KMS-11 (cell line): ENCODE results near the gene JAKMIP3.

Source experiments
- H2AFZ ChIP-seq: fragments of 200-600 bp; sonication (generic); 2 replicates; pipeline ENCODE4 v1.6.1; 2016; ENCODE audit warnings: antibody characterized with exemption, mixed run types, low read depth
- H3K27ac ChIP-seq: fragments of 200-600 bp; sonication (generic); 2 replicates; pipeline ENCODE4 v1.6.1; 2016; ENCODE audit warnings: mild to moderate bottlenecking, mixed run types
- H3K27me3 ChIP-seq: fragments of 200-600 bp; sonication (generic); 2 replicates; pipeline ENCODE4 v1.6.1; 2017; ENCODE audit warnings: mild to moderate bottlenecking, low read depth, mixed run types, moderate library complexity; ENCODE audit not compliant: insufficient read depth
- H3K36me3 ChIP-seq: fragments of 200-600 bp; sonication (generic); 2 replicates; pipeline ENCODE4 v1.6.1; 2017; ENCODE audit warnings: mild to moderate bottlenecking, mixed run types; ENCODE audit not compliant: insufficient read depth
- H3K4me1 ChIP-seq: fragments of 200-600 bp; sonication (generic); 2 replicates; pipeline ENCODE4 v1.6.1; 2016; ENCODE audit warnings: mild to moderate bottlenecking, low read depth, mixed run types; ENCODE audit not compliant: poor library complexity, severe bottlenecking
- H3K4me2 ChIP-seq: fragments of 200-600 bp; sonication (generic); 2 replicates; pipeline ENCODE4 v1.7.0; 2016; ENCODE audit warnings: mild to moderate bottlenecking, mixed run types
- H3K4me3 ChIP-seq: fragments of 200-600 bp; sonication (generic); IDR thresholded peaks from 2 replicates; pipeline ENCODE4 v1.6.1; 2017; ENCODE audit warnings: low read depth, low read length, mixed read lengths; ENCODE audit not compliant: insufficient read depth
- H3K79me2 ChIP-seq: fragments of 200-600 bp; sonication (generic); 2 replicates; pipeline ENCODE4 v1.6.1; 2016; ENCODE audit warnings: low read depth, mixed run types; ENCODE audit not compliant: insufficient read depth
- H3K9ac ChIP-seq: fragments of 200-600 bp; sonication (generic); 2 replicates; pipeline ENCODE4 v1.6.1; 2016; ENCODE audit warnings: mild to moderate bottlenecking, mixed run types
- H4K20me1 ChIP-seq: fragments of 200-600 bp; sonication (generic); 2 replicates; pipeline ENCODE4 v1.6.1; 2016; ENCODE audit warnings: mild to moderate bottlenecking, mixed run types; ENCODE audit not compliant: insufficient read depth
- TF ChIP-seq, protein P1 (sequence below): fragments of 200-600 bp; sonication (generic); conservative IDR thresholded peaks from 2 replicates; pipeline ENCODE4 v1.6.1; 2017; ENCODE audit warnings: low read depth, mild to moderate bottlenecking, antibody characterized with exemption, low read length, moderate library complexity, mixed read lengths

JAKMIP3 gene

DNA sequence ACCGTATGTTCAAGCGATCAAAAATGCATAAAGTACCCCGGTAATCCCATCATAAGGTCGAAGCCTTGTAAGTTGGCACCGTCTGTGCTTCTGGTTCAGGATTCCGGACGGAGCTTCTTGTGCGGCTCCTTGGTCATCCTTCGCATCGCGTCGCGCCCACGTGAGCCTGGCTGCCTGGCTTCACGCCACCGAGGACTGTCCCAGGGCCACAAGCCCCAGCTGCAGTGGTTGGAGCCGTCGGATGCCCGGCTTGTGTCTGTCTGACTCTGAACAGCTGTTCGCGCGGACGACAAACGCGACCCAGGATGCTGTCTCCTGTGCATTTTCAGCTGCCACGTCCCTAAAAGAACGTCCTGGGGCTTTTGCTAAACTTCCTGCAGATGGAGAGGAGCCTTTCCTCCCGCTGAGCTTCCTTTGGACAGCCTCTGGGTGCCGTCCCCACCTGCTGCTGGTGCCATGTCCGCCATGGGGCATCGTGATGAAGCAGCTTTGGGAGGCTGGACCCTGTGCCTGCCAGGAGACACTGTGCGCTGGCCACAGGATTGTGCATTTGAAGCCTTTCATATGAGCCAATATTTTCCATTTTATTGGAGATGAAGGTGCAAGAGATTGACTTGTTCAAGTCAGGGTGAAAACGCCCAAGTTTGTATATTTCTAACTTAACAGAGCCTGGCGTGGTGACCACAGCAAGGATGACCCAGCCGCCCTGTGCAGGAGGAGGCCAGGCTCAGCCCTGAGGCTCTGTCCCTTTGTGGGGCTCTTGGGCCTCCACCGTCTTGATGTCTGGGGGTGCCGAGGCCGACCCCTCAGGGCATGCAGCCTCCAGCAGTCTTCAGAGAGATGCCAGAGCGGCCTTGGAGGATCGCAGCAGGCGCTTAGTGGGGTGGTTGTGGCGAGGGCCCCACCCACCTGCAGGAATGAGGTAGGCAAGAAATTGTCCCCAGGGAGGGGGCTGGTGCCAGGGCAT lies 6.7 kb upstream of the JAKMIP3 start:
- Histone ChIP-seq H3K27ac (no peak overlapping the region), H3K4me1 (no peaks in the 10 kb centered on the region), H3K27me3 (peaks cover 2% of the 10 kb centered on the region; the same call in 1 of the 2 replicates), H3K9ac (no peak overlapping the region), H4K20me1 (no peaks in the 10 kb centered on the region), H2AFZ (no peak overlapping the region), H3K4me2 (no peak overlapping the region), H3K79me2 (no peaks in the 10 kb centered on the region), H3K36me3 (no peaks in the 10 kb centered on the region), H3K4me3 (no peak overlapping the region)
- TF ChIP-seq, protein P1, sequence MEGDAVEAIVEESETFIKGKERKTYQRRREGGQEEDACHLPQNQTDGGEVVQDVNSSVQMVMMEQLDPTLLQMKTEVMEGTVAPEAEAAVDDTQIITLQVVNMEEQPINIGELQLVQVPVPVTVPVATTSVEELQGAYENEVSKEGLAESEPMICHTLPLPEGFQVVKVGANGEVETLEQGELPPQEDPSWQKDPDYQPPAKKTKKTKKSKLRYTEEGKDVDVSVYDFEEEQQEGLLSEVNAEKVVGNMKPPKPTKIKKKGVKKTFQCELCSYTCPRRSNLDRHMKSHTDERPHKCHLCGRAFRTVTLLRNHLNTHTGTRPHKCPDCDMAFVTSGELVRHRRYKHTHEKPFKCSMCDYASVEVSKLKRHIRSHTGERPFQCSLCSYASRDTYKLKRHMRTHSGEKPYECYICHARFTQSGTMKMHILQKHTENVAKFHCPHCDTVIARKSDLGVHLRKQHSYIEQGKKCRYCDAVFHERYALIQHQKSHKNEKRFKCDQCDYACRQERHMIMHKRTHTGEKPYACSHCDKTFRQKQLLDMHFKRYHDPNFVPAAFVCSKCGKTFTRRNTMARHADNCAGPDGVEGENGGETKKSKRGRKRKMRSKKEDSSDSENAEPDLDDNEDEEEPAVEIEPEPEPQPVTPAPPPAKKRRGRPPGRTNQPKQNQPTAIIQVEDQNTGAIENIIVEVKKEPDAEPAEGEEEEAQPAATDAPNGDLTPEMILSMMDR, result no peak

DNA sequence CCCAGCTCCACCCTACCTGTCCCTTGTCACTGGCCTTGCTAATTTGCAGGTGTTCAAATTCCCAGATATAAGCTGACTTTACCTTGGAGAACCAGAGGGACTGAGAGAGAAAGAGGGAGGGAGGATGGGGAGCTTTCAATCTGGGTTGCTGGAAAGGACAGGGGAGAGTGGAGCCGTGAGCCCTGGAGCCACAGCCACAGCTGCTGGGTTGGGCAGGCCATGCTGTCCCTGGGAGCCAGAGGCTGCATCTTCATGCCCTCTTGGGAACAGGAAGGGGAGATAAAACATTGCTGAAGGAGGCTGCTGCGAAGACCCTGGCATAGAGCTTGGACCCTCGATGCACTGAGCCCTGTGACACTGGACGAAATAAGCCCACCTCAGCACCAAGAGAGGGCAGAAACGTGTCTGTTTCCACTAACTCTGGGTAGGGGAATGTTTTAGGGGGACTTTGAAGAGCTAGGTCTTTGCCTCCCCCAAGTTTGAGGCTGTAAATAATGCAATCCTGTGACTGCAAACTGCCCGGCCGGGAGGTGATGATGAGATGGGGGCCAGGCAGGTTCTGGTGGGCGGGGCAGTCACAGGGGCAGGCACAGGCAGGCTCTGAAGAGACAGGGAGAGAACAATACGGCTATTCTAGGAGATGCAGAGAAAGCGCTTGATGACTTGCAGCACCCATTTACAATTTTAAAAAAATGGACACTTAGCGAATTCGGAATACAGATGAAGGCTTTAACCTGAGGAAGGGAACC lies 5.8 kb upstream of the JAKMIP3 start:
- Histone ChIP-seq H3K27me3 (peaks cover 2% of the 10 kb centered on the region; the same call in 1 of the 2 replicates), H3K79me2 (no peaks in the 10 kb centered on the region), H4K20me1 (no peaks in the 10 kb centered on the region), H3K27ac (no peak overlapping the region), H3K4me3 (no peak overlapping the region), H3K36me3 (no peaks in the 10 kb centered on the region), H3K9ac (no peak overlapping the region), H2AFZ (no peak overlapping the region), H3K4me2 (no peak overlapping the region), H3K4me1 (no peaks in the 10 kb centered on the region)
- TF ChIP-seq, protein P1, result no peak

DNA sequence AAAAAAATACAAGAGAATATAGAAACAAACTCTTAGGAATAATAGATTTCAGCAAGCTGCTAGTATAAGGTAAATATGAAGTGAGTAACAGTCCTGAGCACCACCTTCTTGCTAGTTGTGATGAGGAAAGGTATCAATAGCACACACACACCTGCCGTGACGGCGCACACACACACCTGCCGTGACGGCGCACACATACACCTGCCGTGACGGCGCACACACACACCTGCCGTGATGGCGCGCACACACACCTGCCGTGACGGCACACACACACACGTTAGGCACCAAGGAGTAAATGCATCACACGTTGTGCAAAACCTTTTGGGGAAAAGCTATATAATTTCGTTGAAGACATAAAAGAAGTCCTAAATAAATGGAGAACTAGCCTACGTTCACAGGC lies 4.7 kb upstream of the JAKMIP3 start:
- H3K27ac ChIP-seq, result no peak overlapping the region
- no peak overlapping the region for H3K4me3 ChIP-seq
- no peaks in the 10 kb centered on the region for H3K36me3 ChIP-seq
- TF ChIP-seq, protein P1, result no peak
- no peak overlapping the region for H3K4me2 ChIP-seq
- no peaks in the 10 kb centered on the region for H3K4me1 ChIP-seq
- H3K9ac ChIP-seq, result no peak overlapping the region
- no peaks in the 10 kb centered on the region for H3K79me2 ChIP-seq
- no peak overlapping the region for H2AFZ ChIP-seq
- H3K27me3 ChIP-seq, result peaks cover 2% of the 10 kb centered on the region; the same call in 1 of the 2 replicates
- no peaks in the 10 kb centered on the region for H4K20me1 ChIP-seq

DNA sequence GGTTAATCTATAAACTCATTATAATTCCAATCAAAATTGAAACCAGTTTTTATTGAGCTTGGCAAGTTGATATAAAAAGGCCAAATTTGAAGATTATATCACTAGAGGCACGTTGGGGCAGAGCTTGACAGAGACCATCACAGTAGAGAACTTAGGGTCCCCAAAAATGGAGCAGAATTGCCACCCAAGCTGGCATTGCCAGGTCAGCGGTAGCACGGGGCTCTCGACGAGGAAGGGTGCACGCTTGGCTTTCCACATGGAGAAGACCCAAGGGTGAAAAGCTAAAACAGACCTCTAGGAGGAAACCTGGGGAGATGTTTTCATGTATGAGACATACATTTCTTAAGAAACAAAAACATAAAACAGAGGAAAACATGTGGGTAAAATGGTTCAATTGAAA lies 4.3 kb upstream of the JAKMIP3 start:
- H2AFZ ChIP-seq, result no peak overlapping the region
- H3K4me3 ChIP-seq, result no peak overlapping the region
- H3K9ac ChIP-seq, result no peak overlapping the region
- TF ChIP-seq, protein P1, result no peak
- H4K20me1 ChIP-seq, result no peaks in the 10 kb centered on the region
- no peaks in the 10 kb centered on the region for H3K4me1 ChIP-seq
- no peak overlapping the region for H3K27ac ChIP-seq
- no peaks in the 10 kb centered on the region for H3K79me2 ChIP-seq
- no peak overlapping the region for H3K4me2 ChIP-seq
- peaks cover 6% of the 10 kb centered on the region; the same call in 1 of the 2 replicates for H3K27me3 ChIP-seq
- no peaks in the 10 kb centered on the region for H3K36me3 ChIP-seq
